NCI-H1436 treated with DMSO at 0.1 percent for 48 hours (cell line): ENCODE measurements around the gene RAB3IP.

Experiments
- DNase-seq: peaks from one replicate; lab custom pipeline; 2025; lab: John Stamatoyannopoulos, UW

RAB3IP gene, protein sequence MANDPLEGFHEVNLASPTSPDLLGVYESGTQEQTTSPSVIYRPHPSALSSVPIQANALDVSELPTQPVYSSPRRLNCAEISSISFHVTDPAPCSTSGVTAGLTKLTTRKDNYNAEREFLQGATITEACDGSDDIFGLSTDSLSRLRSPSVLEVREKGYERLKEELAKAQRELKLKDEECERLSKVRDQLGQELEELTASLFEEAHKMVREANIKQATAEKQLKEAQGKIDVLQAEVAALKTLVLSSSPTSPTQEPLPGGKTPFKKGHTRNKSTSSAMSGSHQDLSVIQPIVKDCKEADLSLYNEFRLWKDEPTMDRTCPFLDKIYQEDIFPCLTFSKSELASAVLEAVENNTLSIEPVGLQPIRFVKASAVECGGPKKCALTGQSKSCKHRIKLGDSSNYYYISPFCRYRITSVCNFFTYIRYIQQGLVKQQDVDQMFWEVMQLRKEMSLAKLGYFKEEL

DNA sequence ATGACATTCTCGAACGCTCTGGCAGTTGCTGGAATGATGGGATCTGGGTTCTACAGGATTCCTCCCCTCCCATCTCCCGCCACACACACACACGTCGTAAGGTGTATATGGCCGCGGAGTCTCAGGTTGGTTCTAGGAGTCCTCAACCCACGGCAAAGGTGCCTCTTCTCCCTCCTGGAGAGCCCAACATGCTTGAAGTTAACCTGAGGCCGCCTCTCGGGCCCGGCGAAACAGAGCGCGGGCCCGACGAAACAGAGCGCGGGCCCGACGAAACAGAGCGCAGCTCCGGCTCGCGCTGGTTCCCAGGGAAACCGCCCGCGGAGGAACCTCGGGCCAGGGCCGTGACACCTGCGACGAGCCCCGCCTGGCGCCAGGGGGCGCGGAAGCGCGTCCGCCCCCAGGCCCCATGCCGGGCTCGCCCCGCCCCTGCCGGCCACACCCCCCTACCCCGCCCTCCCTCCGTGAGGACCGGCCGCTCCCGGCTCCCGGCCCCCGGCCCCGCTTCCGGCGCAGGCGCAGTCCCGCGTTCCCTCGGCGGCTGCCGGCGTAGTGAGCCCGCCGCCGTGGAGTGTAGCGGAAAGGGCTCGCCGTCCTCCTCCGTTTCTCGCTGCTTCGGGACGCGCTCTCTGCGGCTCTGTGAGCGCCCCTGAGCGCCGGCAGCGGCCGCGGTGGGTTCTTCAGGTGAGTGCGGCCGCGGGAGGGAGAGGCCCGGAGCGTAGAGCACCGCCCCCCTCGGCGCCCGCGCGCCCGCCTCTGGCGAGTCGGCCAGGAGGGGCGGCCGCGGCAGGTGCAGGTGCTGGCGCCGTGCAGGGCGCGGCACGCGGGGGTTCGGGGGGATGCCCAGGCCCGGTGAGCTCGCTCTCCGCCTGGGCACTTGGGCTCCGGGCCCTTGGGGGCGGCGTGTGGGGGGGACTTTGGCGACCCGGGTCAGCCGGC lies at the start of gene RAB3IP:
Gene RAB3IP (plus strand): TSS at position 510 of the 936 bp plus-strand sequence. CDS start 16,549 bp downstream, outside the sequence.
- DNase-seq = no peak

DNA sequence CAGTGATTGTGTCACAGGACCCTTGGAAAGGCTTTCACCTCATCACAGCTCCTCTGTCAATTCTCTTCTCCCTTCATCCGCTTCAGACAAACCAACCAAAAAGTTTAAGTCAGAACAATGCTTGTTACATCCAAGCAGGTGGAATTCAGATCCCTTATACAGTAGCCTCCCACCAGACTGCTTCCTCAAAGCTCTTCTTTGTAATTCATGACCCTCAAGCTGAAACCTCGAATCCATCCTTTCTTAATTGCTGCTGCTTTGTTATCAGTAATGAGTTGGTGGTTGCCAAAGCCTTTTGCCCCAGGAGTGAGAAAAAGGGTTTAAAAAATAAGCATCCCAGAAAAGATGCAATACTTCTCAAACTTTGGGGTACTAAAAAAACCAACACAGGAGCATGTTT lies 49.0 kb upstream of the RAB3IP start:
- DNase-seq = no peak

DNA sequence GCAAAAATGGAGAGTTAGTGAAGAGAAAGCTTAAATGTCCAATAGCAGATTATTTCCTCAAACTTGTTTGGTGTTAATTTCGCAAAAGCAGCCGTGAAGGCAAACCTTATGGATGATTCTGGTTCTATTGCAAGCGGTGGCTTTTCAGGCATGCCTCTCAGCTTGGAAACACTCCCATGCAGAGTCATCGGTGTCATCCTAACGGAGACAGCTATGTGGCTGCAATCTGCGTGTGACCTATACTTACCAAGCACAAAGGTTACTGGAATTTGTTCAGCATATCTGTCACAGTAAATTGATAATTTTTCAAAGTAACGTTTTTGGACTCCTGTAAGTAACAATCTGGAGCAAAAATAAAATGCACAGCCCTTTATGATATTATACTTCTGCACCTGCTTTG lies 44.5 kb upstream of the RAB3IP start:
- no peak for DNase-seq

GRCh38 chr12:69698054-69698453 lies 40.6 kb upstream of the RAB3IP start:
- DNase-seq = no peak

- DNase-seq = peak; percentile 87
These were observed 39.7 kb upstream of the RAB3IP start, which contains the start of gene BEST3 for GRCh38 chr12:69698769-69699540. BEST3 (minus strand) TSS chr12:69699303; CDS start chr12:69697798, 1,505 bp downstream.

DNA sequence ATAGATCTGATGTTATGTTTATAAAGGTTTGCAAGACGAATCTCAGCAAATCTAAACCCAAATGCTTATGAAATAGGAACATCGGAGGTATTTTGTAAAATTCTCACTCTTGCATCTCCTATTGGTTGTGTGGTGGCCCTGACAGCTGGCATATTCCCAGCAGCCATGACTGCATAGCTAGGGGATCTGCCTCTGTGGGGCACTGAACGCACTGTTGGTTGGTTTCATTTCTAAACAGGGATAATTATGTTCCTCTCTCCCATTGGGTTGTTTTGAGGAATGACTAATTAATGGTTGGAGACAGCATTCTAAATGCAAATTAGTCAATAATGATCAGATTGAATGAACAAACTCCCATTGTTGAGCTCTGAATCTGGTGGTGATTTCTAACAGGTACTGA lies 36.8 kb upstream of the RAB3IP start:
- peak; percentile 67 for DNase-seq

DNA sequence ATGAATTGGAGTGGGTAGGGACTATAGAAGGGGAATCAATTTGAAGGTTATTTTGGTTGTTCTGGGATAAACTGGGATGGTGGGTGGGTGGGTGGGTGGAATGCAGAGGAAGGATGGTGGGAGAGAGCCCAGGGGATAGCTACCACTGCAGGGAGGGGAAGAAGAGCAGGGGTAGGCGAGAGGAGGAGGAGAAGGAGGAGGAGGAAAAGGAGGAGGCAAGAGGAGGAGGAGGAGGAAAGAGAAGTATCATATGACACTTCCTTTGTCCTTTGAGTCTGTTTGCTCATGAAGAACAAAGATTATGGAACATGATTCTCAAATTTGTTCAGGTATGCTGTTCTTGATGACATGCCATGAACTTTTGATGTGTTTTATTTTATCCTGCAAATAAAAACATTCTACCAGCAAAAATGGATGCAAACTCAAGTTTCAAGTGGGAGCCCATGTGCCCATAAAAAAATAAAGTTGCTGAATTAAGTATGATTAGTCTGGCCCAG lies 35.5 kb upstream of the RAB3IP start:
- DNase-seq = no peak

DNA sequence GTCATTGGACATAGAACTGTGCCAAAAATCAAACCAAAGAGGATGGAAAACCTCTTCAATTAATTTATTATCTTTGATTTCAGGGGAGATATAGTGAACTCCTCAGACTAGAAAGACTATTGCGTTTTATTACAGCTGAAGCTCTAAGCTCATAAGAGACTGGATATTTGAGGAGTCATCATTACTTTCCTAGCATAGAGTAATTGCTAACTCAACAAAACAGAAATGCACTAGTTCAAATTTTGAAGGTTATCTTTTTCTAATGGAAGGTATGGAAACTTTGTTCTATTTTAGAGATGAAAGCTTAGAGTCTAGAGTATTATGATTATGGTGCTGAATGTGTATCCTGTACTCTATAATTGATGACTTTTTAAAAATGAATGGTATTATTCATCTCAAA lies 34.3 kb upstream of the RAB3IP start:
- no peak for DNase-seq

DNA sequence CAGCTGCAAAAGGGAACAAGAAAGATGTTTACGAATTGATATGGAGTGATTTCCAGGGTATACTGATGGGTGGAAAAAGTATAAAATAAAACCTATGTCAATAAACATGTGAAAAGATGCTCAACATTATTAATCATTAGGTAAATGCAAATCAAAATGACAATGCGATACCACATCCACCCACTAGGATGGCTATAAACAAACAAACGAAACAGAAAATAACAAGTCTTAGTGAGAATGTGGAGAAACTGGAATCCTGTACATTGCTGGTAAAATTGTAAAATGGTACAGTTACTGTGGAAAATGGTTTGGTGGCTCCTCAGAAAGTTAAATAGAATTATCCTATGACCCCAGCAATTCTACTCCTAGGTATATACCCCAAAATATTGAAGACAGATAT lies 30.0 kb upstream of the RAB3IP start:
- no peak for DNase-seq

DNA sequence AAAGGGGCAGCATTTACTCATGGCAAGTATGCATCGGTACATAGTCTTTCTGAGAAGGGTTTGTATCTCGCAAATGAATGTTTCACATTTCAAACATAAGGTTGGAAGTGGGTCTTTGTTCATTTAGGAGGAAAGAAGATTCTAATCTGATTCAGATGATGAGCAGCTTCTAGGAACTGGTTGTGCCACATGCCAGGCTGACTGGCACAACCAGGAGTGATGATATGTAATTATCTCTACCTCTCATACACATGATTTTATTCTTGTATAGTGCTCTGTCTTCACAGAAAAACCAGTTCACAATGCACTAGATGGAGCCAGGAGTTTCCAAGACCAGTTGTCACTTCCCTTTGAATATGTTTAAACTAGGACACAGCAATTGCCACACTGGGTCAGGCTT lies 25.8 kb upstream of the RAB3IP start:
- no peak for DNase-seq

DNA sequence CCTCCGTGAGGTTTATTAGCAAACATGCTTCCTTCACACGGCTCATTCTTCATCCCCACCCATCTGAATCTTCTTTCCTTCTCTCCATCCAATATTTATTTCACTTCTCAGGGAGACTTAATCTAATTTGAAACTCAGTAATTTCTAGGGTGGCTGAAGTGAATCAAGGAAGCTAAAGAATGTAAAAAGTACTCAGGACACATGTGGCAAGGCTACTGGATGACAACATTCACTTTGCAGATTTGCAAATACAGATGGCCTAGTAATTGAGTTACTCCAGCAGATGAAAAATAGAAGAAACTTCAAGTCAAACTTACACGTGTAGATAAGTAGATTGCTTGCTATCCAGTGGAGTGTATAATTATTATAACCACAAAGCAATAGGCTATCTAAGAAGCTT lies 24.1 kb upstream of the RAB3IP start:
- no peak for DNase-seq

DNA sequence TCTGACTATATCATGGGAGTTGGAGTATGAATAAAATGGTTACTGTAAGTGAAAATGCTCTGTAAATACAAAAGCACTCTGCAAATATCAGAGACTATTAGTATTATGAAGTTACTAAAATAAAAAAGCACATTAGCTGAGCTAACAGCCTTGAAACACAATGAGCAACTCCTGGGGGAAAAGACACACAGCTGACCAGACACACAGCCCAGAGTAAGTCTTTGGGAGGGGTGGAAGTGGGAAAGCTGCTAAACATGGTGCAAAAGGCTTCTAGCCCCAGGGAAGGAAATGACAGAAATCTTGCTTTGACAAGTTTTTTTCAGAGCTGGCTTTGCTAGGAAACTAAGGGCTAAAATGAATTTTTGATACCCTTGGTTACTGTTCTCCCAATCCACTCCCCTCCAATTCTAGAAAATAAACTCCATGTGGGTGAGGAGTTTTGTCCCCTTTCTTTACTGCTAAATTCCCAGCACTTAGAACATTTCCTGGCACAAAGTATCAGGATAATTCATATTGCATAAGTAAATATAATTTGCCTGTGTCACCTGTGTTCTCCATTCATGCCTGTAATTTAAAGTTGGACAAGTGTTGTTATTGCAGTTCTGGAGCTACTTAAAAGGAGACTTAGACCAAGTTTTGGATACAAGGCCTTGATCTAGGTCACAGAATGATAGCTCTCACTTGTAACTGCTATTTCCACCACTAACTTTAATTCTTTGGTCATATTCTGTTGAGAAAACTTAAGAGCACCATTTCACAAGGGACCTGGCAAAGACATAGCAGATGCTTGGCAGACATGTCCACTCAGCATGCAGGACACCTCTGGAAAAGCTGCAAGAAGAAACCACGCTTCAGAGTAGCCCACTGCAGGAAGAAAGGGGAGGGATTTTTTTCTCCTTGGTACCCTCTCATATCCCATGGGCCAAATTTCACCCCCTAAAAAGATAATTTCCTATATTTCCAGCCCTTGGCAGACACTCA lies 19.0 kb upstream of the RAB3IP start:
- DNase-seq = peak; percentile 56

- DNase-seq = no peak
These were observed 17.9 kb upstream of the RAB3IP start for GRCh38 chr12:69720750-69721149.

- DNase-seq = no peak
These were observed 11.7 kb upstream of the RAB3IP start for GRCh38 chr12:69726922-69727321.

DNA sequence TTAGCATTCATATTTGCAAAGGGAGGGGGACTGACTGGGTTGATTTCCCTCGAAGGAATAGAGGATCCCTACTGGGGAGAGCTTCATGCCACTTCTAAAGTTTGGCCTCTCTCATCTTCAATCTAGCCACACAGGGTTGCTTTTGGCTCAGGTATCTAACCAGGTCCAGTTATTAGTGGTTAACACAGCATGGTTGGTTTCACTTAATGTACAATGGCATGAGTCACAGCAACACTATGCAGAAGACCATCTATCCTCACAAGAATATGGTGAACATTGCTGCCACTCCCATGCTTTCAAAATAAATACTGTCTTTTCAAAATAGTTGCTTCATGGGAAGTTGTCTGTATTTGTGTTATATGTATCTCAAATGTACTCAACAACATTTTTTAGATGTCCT lies 6.6 kb upstream of the RAB3IP start:
- DNase-seq = no peak

- no peak for DNase-seq
These were observed 5.0 kb upstream of the RAB3IP start for GRCh38 chr12:69733638-69734037.

GRCh38 chr12:69739287-69740191 lies 879 bp downstream of the RAB3IP start:
- DNase-seq = no peak

- no peak for DNase-seq
These were observed 5.4 kb downstream of the RAB3IP start for GRCh38 chr12:69744109-69744508.

DNA sequence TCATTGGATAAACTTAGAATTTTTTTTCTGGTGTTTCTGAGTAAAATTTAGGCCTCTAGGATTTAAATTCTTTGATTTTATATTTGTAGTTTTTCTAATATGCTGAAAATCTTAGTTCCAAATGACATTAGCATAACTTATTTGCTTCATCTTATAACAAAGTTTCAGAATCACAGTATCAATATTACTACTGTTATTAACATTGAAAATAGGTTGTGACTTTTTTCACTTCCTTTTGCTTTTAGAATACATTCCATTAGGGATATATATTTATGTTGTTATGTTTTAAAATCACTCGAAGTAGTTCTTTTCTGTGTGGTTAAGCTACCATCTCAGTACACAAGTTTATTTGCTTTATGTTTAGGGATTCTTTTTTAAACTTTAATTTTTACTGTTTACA lies 12.8 kb downstream of the RAB3IP start:
- no peak for DNase-seq

- DNase-seq = no peak
These were observed 16.6 kb downstream of the RAB3IP start for GRCh38 chr12:69755302-69755701.
